Measurements from ENCODE around the gene SEC14L2.
"Not testable (repeated sequence)": the region's sequence is repeated elsewhere in the genome, so short reads cannot be mapped to it uniquely, and the experiment has no call there.

The SEC14L2 gene

GRCh38 chr22:30455075-30455840 lies 58.4 kb downstream of the SEC14L2 start:
- Histone ChIP-seq H3K27ac (no peak overlapping the region), H3K9ac (ENCODE audit: insufficient read length) (no peak overlapping the region), H3K4me3 (no peak overlapping the region), H3K36me3 (ENCODE audit: insufficient read depth, low read length) (no peaks in the 10 kb centered on the region), H3K9me3 (ENCODE audit: low read depth, low read length) (no peaks in the 10 kb centered on the region)
- DNase-seq (ENCODE audit: low read depth, low spot score): no peak
- TF ChIP-seq FOXP2 (optimal IDR thresholded peaks at IDR 0.05; ENCODE audit: control extremely low read depth, extremely low read length, insufficient read depth) (no peak), POLR2AphosphoS5 (IDR thresholded peaks at IDR 0.05; ENCODE audit: borderline replicate concordance, low read depth, low read length) (no peak), EZH2 (IDR thresholded peaks at IDR 0.05) (no peak)

GRCh38 chr22:30457981-30458380 lies 61.2 kb downstream of the SEC14L2 start:
- Histone ChIP-seq H3K9me3 (ENCODE audit: low read depth, low read length) (no peaks in the 10 kb centered on the region), H3K27ac (no peak overlapping the region), H3K9ac (ENCODE audit: insufficient read length) (no peak overlapping the region), H3K4me3 (no peak overlapping the region), H3K36me3 (ENCODE audit: insufficient read depth, low read length) (no peaks in the 10 kb centered on the region)
- TF ChIP-seq EZH2 (IDR thresholded peaks at IDR 0.05): no peak
- no peak for TF ChIP-seq POLR2AphosphoS5 (IDR thresholded peaks at IDR 0.05; ENCODE audit: borderline replicate concordance, low read depth, low read length)
- no peak for TF ChIP-seq FOXP2 (optimal IDR thresholded peaks at IDR 0.05; ENCODE audit: control extremely low read depth, extremely low read length, insufficient read depth)
- DNase-seq (ENCODE audit: low read depth, low spot score): no peak

GRCh38 chr22:30459181-30460052 lies 62.6 kb downstream of the SEC14L2 start:
- no peak overlapping the region for H3K27ac ChIP-seq
- DNase-seq (ENCODE audit: low read depth, low spot score): no peak
- no peak overlapping the region for H3K9ac ChIP-seq (ENCODE audit: insufficient read length)
- TF ChIP-seq POLR2AphosphoS5 (IDR thresholded peaks at IDR 0.05; ENCODE audit: borderline replicate concordance, low read depth, low read length): no peak
- TF ChIP-seq FOXP2 (optimal IDR thresholded peaks at IDR 0.05; ENCODE audit: control extremely low read depth, extremely low read length, insufficient read depth): no peak
- TF ChIP-seq EZH2 (IDR thresholded peaks at IDR 0.05): no peak
- no peaks in the 10 kb centered on the region for H3K9me3 ChIP-seq (ENCODE audit: low read depth, low read length)
- H3K36me3 ChIP-seq (ENCODE audit: insufficient read depth, low read length): no peaks in the 10 kb centered on the region
- no peak overlapping the region for H3K4me3 ChIP-seq

- Histone ChIP-seq H3K4me3 (no peak overlapping the region), H3K36me3 (ENCODE audit: insufficient read depth, low read length) (no peaks in the 10 kb centered on the region), H3K9me3 (ENCODE audit: low read depth, low read length) (no peaks in the 10 kb centered on the region), H3K27ac (no peak overlapping the region), H3K9ac (ENCODE audit: insufficient read length) (no peak overlapping the region)
- no peak for DNase-seq (ENCODE audit: low read depth, low spot score)
- no peak for TF ChIP-seq POLR2AphosphoS5 (IDR thresholded peaks at IDR 0.05; ENCODE audit: borderline replicate concordance, low read depth, low read length)
- TF ChIP-seq EZH2 (IDR thresholded peaks at IDR 0.05): no peak
- TF ChIP-seq FOXP2 (optimal IDR thresholded peaks at IDR 0.05; ENCODE audit: control extremely low read depth, extremely low read length, insufficient read depth): no peak
These were observed 63.3 kb downstream of the SEC14L2 start for GRCh38 chr22:30460147-30460546.

GRCh38 chr22:30460555-30460954 lies 63.7 kb downstream of the SEC14L2 start:
- H3K4me3 ChIP-seq; H3K36me3 ChIP-seq (ENCODE audit: insufficient read depth, low read length); H3K27ac ChIP-seq; DNase-seq (ENCODE audit: low read depth, low spot score); H3K9me3 ChIP-seq (ENCODE audit: low read depth, low read length); H3K9ac ChIP-seq (ENCODE audit: insufficient read length): not testable (repeated sequence)

GRCh38 chr22:30469165-30469564 lies 72.3 kb downstream of the SEC14L2 start:
- H3K9me3 ChIP-seq (ENCODE audit: low read depth, low read length): no peaks in the 10 kb centered on the region
- H3K9ac ChIP-seq (ENCODE audit: insufficient read length): no peak overlapping the region
- no peak overlapping the region for H3K4me3 ChIP-seq
- H3K27ac ChIP-seq: no peak overlapping the region
- no peaks in the 10 kb centered on the region for H3K36me3 ChIP-seq (ENCODE audit: insufficient read depth, low read length)
- DNase-seq (ENCODE audit: low read depth, low spot score): no peak
- TF ChIP-seq POLR2AphosphoS5 (IDR thresholded peaks at IDR 0.05; ENCODE audit: borderline replicate concordance, low read depth, low read length) (no peak), EZH2 (IDR thresholded peaks at IDR 0.05) (no peak), FOXP2 (optimal IDR thresholded peaks at IDR 0.05; ENCODE audit: control extremely low read depth, extremely low read length, insufficient read depth) (no peak)

- no peak for DNase-seq (ENCODE audit: low read depth, low spot score)
- TF ChIP-seq POLR2AphosphoS5 (IDR thresholded peaks at IDR 0.05; ENCODE audit: borderline replicate concordance, low read depth, low read length): no peak
- no peak for TF ChIP-seq FOXP2 (optimal IDR thresholded peaks at IDR 0.05; ENCODE audit: control extremely low read depth, extremely low read length, insufficient read depth)
- TF ChIP-seq EZH2 (IDR thresholded peaks at IDR 0.05): no peak
- Histone ChIP-seq H3K9ac (ENCODE audit: insufficient read length) (no peak overlapping the region), H3K27ac (no peak overlapping the region), H3K4me3 (no peak overlapping the region), H3K36me3 (ENCODE audit: insufficient read depth, low read length) (no peaks in the 10 kb centered on the region), H3K9me3 (ENCODE audit: low read depth, low read length) (no peaks in the 10 kb centered on the region)
These were observed 73.8 kb downstream of the SEC14L2 start for GRCh38 chr22:30470655-30471054.

- H3K27ac ChIP-seq: no peak within 1 kb of the TSS
- TF ChIP-seq POLR2AphosphoS5 (IDR thresholded peaks at IDR 0.05; ENCODE audit: borderline replicate concordance, low read depth, low read length) (no peak), FOXP2 (optimal IDR thresholded peaks at IDR 0.05; ENCODE audit: control extremely low read depth, extremely low read length, insufficient read depth) (no peak), EZH2 (IDR thresholded peaks at IDR 0.05) (no peak)
- no peaks in the 10 kb centered on the region for H3K9me3 ChIP-seq (ENCODE audit: low read depth, low read length)
- DNase-seq (ENCODE audit: low read depth, low spot score): no peak
- no peak within 1 kb of the TSS for H3K9ac ChIP-seq (ENCODE audit: insufficient read length)
- no peaks in the 10 kb centered on the region for H3K36me3 ChIP-seq (ENCODE audit: insufficient read depth, low read length)
- H3K4me3 ChIP-seq: no peak within 1 kb of the TSS
These were observed 74.9 kb downstream of the SEC14L2 start, which contains the start of gene SEC14L3 for GRCh38 chr22:30471616-30472318. SEC14L3 (minus strand) TSS chr22:30472017; CDS start chr22:30471958, 59 bp downstream.

All from SK-N-MC (cell line).